Sciatic nerve (tissue), 2 donors: Measurements from ENCODE around the gene GPR143. TPM values are rescaled to one million over a fixed set of nuclear protein-coding genes. Genes with fewer than 3 reads are reported as not detected.

Experiments used
- ATAC-seq: fragments of 200-7000 bp; cut with Tn5 transposase; one replicate; pipeline ENCODE4 v1.9.1; 2020; ENCODE audit warnings: mild to moderate bottlenecking, moderate library complexity
- DNase-seq: peaks from one replicate; pipeline ENCODE4 v3.0.0-alpha.2; 2020; ENCODE audit warnings: low spot score
- intact Hi-C: fragments of 100-400 bp; cut with DNase I; formaldehyde crosslinking; loops from one replicate; pipeline ENCODE4 v1.14.2; 2022
- total RNA-seq: library from RNA; stranded (reverse); fragmentation: NEBNext Ultra II Directional; extraction: Animal tissue kit (Norgen Biotek cat#: 25700); gene quantifications from one replicate; pipeline ENCODE4 v1.2.1, GENCODE V29; 2021
- donor health status: DM: no; HTN: no; CAD: no.
- donor health status: DM: no; HTN: no; CAD: no.

GPR143 gene
- total RNA-seq, 1 donor from 2014 or later, result not detected

DNA sequence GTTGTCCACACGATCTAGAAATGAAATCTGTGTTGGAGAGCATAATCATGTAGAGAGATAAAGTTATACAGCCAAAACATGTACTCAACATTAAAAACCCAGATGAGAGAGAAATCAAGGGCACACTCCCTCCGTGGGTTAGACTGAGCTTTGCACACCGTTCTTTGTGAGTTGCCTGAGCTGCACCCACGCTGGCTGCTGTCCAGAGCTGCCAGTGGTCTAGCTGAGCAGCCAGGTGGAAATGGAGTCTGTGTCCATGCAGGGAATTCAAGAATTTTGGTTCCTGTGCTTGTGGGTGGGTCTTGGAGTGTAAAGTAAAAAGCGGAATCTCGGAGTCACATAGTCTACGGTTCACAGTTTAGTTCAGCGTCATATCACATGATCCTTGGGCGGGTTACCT is 84.6 kb downstream of the GPR143 start:
- intact Hi-C loops, result no loop called here
- DNase-seq (no peak), ATAC-seq (no peak)

DNA sequence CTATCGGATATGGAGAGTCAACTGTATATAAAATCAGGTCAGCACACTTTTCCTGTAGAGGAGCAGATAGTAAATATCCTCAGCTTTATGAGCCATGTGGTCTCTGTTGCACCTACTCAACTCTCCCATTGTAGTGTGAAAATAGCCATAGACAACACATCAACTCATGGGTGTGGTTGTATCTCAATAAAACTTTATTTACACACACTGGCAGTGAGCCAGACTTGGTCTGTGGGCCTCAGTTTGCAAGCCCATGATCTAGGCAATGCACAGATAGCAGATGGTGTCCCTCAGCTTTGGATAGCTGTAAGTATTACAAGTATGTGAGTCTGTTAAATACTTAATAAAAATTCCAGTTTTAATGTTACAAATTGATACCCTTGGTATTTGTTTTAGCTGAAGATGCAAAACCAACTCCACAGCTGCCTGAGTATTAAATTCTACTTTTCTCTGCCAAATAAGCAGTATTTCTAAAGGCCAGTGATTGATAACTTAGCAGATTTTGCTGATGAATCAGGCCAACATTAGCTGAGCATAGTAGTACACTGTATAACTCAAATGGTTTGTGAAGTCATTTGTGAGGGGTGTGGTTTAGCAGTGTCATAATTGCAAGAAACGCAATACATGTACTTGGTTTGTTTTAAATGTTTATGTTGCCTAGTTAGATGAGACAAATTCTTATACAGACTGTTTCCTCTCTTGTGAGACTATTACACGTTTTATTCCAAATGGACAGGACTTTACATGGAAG is 87.3 kb downstream of the GPR143 start:
- intact Hi-C loops, result no loop called here
- ATAC-seq (no peak), DNase-seq (no peak)

DNA sequence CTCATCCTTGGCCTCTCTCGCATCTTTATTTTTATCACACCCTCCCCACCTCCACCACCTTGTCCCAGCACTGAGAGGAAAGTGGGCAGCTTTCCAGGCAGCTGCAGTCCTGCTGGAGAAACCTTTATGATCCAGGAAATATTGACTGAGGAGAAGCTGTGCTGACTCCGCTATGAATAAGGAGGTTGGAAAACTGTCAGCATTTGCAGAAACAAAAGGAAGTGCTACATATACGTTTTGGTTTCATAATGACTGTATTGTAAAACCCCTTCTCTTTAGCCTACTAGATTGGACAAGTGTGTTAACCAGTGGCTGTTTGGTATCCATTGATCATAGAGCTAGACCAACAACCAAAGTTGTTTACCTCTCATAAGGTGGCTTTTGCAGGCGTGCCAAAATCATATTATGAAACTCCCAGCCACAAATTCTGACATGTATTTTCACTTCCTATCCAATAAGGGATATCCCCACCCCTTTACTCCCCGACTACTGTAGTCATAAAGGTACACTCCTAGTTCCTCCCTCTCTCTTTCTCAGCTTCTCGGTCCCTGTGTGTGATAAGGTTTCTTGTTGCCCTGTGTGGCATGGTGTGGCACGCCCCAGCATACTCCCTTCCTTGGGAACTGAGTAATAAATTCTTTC is 88.4 kb downstream of the GPR143 start:
- DNase-seq (no peak), ATAC-seq (peak; percentile 58)
- intact Hi-C loops, result no loop called here

DNA sequence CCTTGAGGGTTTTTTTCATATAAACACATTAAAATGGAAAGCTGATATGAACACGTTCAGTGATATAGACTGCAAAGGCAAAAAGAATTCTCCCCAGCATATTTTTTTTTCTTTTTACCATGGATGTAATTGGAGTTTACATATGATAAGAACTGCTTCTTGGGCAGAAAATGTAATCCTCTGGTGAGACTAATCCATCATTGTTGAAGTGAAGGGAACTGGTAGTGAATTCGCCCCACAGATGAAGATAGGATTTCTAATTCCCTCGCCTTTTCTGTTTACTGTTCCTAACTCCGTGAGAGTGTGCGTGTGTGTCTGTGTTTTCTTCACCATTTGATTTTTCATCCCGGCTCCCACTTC is 88.9 kb downstream of the GPR143 start:
- intact Hi-C loops, result no loop called here
- DNase-seq (no peak), ATAC-seq (no peak)

DNA sequence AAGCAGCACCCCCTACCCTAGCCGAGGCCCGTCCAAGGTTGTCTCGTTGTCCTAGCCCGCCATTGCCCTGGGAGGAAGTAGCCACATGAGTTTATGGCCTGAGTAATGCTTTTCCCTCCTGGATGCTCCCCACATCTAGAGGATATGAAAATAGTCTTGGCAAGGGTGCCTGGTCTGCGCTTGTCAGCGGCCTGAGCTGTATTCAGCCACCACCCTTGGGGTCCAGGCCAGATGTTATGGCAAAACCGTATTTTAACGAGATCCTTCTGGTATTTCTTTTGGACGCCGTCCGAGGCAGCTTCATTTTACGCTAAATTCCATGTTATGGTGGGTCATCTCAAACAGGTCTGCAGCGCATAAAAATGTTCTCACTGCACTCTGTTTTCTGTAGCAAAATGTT is 89.3 kb downstream of the GPR143 start:
- intact Hi-C loops, result no loop called here
- DNase-seq, result no peak
- no peak for ATAC-seq

Other genes starting within 250 kb of the GPR143 start
- gene SHROOM2, start 20.6 kb upstream of the GPR143 start, total RNA-seq, result 6.2 TPM
- gene CLDN34, start 201.5 kb upstream of the GPR143 start, total RNA-seq, result not detected